HG03025 (cell line): Measurements from ENCODE around the gene ADAMTS12.

ENCODE experiments used
- ATAC-seq: cut with Tn5 transposase; IDR thresholded peaks from one replicate; pipeline ENCODE4 v1.9.1; 2021; ENCODE audit warnings: mild to moderate bottlenecking, moderate library complexity; ENCODE audit not compliant: unreplicated experiment, low FRiP score

Gene ADAMTS12

DNA sequence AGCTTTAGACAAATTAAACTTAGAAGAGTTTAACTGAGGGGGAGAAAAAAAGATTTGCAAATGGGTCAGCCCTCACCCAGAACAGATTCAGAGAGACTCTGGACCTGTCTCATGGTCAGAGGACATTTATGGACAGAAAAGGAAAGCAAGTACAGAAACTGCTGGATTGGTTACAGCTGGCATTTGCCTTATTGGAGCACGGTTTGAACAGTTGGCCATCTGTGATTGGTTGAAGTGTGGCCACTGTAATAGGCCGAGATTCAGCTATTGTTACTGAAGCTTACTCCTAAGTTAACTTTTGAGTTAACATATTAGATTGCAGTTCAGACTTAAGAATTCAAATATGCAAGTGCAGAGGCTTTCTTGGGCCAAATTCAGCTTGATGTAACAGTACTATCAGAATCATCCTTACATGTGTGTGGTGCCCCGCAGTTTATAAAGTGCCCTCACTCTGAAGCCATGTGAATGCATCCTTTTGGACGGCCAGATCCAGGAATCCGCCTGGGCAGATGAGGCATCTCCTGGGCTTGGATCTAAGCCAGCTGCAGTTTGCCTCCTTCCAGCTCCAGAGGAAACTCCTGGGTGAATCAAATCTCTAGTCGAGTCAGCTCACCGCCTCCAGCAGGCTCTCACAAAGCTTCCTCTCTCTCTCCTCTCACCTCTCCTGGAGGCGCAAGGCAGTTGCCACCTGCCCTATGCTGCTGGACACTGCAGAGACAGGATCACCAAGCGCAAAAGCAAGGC lies 165.2 kb downstream of the ADAMTS12 start:
- ATAC-seq = no peak

- no peak for ATAC-seq
Measured at GRCh38 chr5:33725806-33726205, 166.0 kb downstream of the ADAMTS12 start.

- no peak for ATAC-seq
Measured at GRCh38 chr5:33721491-33722200, 170.1 kb downstream of the ADAMTS12 start.

DNA sequence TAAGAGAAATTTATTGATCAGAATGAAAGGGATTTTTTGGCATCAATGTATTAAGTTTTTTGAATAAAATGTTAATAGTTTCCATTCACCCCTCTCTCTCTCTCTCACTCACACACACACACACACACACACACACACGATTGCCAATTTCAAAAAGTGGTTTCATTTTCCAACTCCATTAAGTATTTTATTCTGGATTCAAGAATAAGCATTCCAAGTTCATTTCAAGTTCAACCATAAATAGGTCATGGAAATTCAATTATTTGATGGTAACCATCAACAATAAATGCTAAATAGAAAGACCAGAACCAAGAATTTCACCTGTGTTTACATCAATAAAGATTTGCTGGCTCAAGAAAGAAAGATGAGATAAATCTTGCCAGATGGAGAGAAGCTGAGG lies 171.6 kb downstream of the ADAMTS12 start:
- ATAC-seq = no peak

DNA sequence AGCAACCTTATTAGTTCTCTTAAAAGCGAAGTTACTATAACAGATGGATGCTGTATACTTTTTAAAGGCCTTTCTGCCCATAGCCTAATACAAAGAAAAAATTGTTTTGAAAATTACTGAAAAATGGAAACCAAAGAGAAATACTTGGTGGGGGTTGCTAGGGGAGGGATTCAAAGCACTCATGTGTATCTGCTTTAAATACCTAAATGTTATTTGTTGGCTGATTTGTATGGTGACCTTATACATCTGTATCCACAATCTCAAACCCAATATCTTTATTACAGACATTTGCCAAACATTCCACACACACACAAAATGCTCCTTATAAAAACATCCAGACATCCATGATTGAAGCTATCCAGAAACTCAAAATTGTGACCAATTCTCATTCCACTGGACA lies 172.0 kb downstream of the ADAMTS12 start:
- no peak for ATAC-seq

- no peak for ATAC-seq
Measured at GRCh38 chr5:33715661-33716060, 176.1 kb downstream of the ADAMTS12 start.

- ATAC-seq = no peak
Measured at GRCh38 chr5:33713136-33713765, 178.5 kb downstream of the ADAMTS12 start.

DNA sequence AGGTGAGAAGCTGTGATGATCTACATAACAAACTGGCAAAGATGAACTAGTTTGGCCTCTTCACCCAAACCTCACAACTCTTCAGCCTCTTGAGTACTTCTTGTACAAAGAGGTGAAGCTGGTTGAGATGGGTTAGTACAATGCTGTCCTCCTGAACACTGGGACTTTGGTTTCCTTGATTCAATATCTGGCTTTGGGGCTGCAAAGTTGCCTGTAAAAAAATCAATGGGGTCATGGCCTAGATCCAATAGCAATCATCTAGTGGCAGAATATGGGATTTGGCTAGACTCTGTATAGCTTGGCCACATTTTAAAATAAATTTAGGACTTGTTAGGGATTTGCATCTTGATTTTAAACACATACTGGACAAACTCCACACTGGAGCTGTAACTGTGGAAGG lies 179.1 kb downstream of the ADAMTS12 start:
- ATAC-seq = no peak

DNA sequence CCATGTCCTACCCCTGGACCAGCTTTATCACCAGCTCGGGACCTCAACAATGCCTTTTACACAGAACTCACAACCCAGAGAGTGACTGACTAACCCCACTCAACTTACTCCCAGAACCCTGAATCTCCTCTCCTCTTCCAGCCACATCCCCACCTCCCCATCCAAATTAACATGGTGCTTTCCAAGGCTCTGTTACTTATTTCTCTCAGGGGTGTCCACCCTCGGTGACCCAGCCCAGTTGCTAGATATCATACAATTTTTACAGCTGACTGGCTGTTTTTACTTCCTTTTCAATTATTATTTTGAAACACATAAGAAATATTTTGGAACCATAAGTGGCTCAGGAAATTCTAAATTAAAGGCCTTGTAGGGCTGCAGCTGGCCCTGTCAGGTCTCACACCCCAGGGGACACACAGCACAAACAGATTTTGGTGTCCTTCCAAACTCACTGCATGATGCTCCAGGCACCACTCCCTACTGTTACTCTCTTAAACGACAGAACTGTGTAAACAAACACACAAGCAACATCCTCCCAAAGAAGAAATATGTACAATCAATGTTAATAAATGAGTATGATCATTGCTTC lies 180.6 kb downstream of the ADAMTS12 start:
- no peak for ATAC-seq

DNA sequence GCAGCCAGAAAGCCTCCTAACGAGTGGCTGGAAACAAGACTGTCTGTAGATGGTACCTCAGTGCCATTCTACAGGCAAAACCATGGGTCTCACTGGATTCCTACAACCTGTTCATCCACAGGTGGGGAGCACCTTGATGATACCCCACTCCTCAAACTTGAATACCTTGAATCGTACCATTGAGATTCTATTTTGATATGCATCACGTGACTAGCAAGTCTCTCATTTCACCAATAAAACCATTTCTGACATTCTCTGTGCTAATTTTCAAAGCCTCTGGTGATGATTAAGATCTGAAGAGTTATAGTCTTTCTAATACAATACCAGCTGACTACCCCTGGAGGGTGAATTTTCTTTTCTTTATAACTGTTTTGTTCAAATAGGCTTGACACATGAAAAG lies 188.9 kb downstream of the ADAMTS12 start:
- ATAC-seq = no peak

GRCh38 chr5:33701951-33702350 lies 189.8 kb downstream of the ADAMTS12 start:
- no peak for ATAC-seq

DNA sequence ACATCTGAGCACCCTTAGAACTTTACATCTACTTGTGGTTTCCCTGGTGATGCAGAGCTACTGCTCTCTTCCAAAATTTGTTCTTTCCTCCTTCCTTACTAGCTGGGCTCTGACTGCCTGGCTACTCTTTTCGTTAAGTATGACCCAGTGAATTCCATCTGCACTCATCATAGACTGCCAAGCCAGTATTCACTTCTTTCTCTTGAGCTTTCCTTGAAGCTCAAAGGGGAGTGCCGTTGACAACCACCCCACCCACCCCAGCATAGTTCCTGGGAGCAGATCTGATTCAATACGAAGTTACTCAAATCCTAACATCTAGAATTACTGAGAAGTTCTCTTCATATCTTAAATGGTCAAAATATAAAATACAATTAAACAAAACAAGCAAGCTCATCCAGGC lies 190.5 kb downstream of the ADAMTS12 start:
- ATAC-seq = no peak

GRCh38 chr5:33696411-33696810 lies 195.4 kb downstream of the ADAMTS12 start:
- ATAC-seq = no peak

- ATAC-seq = no peak
Measured at GRCh38 chr5:33692980-33693379, 198.8 kb downstream of the ADAMTS12 start.

- no peak for ATAC-seq
Measured at GRCh38 chr5:33691856-33692255, 199.9 kb downstream of the ADAMTS12 start.

DNA sequence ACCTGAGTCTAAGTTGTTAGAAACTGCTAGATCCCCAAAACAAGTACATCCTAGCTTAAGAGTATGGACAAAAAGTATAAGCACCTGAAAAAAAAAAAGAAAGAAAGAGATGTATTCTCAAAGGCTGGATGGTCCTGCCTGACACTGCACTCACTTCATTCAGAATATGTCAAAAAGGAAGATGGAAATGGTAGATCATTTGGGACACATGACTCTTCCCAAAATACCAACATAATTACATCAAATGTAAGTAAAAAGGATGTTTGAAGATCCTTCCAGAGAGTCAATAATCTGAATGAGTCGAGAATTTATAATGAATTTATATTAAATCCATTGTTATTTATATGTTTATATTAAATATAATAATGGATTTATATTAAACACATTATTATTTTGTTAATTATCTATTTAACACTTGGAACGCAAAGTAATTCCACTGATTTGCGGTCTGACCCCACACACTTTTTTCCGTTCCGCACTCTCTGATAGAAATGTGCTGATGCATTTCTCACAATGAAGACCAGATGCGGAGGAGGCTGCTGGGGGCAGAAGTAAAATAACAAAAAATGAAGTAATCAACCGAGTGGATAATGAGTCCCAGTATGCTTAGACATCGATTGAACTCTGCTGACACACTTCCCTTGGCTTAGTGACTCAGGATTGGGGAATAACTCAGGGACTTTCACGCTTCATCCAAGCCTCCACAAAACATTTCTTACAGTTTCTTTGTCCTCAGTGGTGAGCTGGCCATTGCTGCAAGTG lies 201.2 kb downstream of the ADAMTS12 start:
- ATAC-seq = no peak

- ATAC-seq = no peak
Measured at GRCh38 chr5:33688526-33688925, 203.3 kb downstream of the ADAMTS12 start.

DNA sequence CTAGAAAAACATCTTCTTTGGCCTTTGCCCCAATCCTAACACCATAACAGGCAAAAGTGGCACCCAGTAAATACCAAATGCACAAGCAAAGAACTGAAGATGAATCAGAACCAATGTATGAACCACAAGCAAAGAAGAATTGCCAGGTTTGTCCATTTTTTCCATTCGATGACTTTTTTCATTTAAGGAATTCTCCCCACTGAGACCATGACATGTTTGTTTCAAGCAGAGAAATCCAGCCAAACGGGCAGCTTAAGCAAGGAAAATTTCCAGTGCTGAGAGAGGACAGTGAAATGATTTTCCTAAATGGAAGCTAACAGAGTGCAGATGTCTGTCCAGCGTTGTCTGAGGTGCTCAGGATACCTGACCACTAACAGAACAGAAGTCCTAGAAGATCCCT lies 203.7 kb downstream of the ADAMTS12 start:
- ATAC-seq = no peak

GRCh38 chr5:33685873-33686755 lies 205.7 kb downstream of the ADAMTS12 start:
- ATAC-seq = no peak
